Muscle of arm (tissue), 12 donors: ENCODE results near the gene HELZ. TPM values are rescaled to one million over a fixed set of nuclear protein-coding genes. Genes with fewer than 3 reads are reported as not detected.
"Not testable (repeated sequence)": the region's sequence is repeated elsewhere in the genome, so short reads cannot be mapped to it uniquely, and the experiment has no call there.

Source experiments
- DNase-seq: peaks from one replicate; pipeline ENCODE4 v3.0.0-alpha.2; 2013
- polyA plus RNA-seq, 12 donors: library from polyadenylated mRNA; unstranded; fragments of 120-200 nt; gene quantifications; one replicate each; pipeline ENCODE4 v1.2.1, GENCODE V29; 2013; ENCODE audit not compliant: insufficient read length in 12 of 12

HELZ gene
- polyA plus RNA-seq, 12 donors = 21.2 to 30.3 (median 25.7) TPM; not detected in 1

GRCh38 chr17:67053438-67054000, 191.5 kb downstream of the HELZ start:
- no peak for DNase-seq

GRCh38 chr17:67052720-67053437, 192.1 kb downstream of the HELZ start:
- no peak for DNase-seq

- DNase-seq = no peak
These were observed 193.2 kb downstream of the HELZ start for GRCh38 chr17:67051837-67052236.

- DNase-seq = no peak
These were observed 193.8 kb downstream of the HELZ start for GRCh38 chr17:67051155-67051538.

- no peak for DNase-seq
These were observed 194.4 kb downstream of the HELZ start for GRCh38 chr17:67050471-67051154.

GRCh38 chr17:67050066-67050465, 194.9 kb downstream of the HELZ start:
- DNase-seq = no peak

- no peak for DNase-seq
These were observed 195.8 kb downstream of the HELZ start for GRCh38 chr17:67049025-67049739.

GRCh38 chr17:67047382-67047781, 197.6 kb downstream of the HELZ start:
- no peak for DNase-seq

- no peak for DNase-seq
These were observed 198.6 kb downstream of the HELZ start for GRCh38 chr17:67046398-67046797.

GRCh38 chr17:67044940-67045339, 200.1 kb downstream of the HELZ start:
- no peak for DNase-seq

- DNase-seq = peak; percentile 27
These were observed 200.8 kb downstream of the HELZ start, which contains the start of gene CACNG1 for GRCh38 chr17:67044016-67044772. CACNG1 (plus strand) TSS chr17:67044554; CDS start chr17:67044661, 107 bp downstream.

- no peak for DNase-seq
These were observed 201.7 kb downstream of the HELZ start for GRCh38 chr17:67043283-67043682.

GRCh38 chr17:67041941-67042899, 202.8 kb downstream of the HELZ start:
- DNase-seq = no peak

- no peak for DNase-seq
These were observed 203.5 kb downstream of the HELZ start for GRCh38 chr17:67041531-67041930.

GRCh38 chr17:67041119-67041518, 203.9 kb downstream of the HELZ start:
- not testable (repeated sequence) for DNase-seq

- DNase-seq = no peak
These were observed 204.3 kb downstream of the HELZ start for GRCh38 chr17:67040652-67041051.

GRCh38 chr17:67038861-67039365, 206.1 kb downstream of the HELZ start:
- no peak for DNase-seq

- no peak for DNase-seq
These were observed 209.6 kb downstream of the HELZ start for GRCh38 chr17:67035131-67036083.

GRCh38 chr17:67033613-67034012, 211.4 kb downstream of the HELZ start:
- no peak for DNase-seq
